Right lobe of liver (tissue), 6 donors: ENCODE results near the gene NUDT7. TPM values are rescaled to one million over a fixed set of nuclear protein-coding genes. Genes with fewer than 3 reads are reported as not detected.
A peak's percentile ranks its signal among the peaks of the same experiment; 100 is the strongest.

ENCODE experiments used
- ATAC-seq, 4 donors: fragments of 200-7000 bp; cut with Tn5 transposase; one replicate each; pipeline ENCODE4 v1.9.1; 2020; ENCODE audit warnings: mild to moderate bottlenecking in 4 of 4, moderate library complexity in 4 of 4
- DNase-seq, 3 donors: peaks; one replicate each; pipeline ENCODE4 v3.0.0-alpha.2; 2020
- H3K27ac ChIP-seq, 3 donors: fragments of 200-600 bp; one replicate each; pipeline ENCODE4 v1.8.0; 2022
- H3K27me3 ChIP-seq, 2 donors: fragments of 200-600 bp; one replicate each; pipeline ENCODE4 v1.8.0; 2022
- H3K36me3 ChIP-seq, 4 donors: fragments of 200-600 bp; sonication (generic) in 1 of 4; one replicate each; pipeline versions ENCODE4 v1.5.1 to v1.8.0; 2017 to 2022; ENCODE audit warnings: control low read depth in 1 of 4
- H3K4me1 ChIP-seq, 4 donors: fragments of 200-600 bp; sonication (generic) in 1 of 4; one replicate each; pipeline versions ENCODE4 v1.5.1 to v1.8.0; 2017 to 2022; ENCODE audit warnings: control low read depth in 1 of 4
- H3K4me3 ChIP-seq, 3 donors: fragments of 200-600 bp; one replicate each; pipeline ENCODE4 v1.8.0; 2022
- H3K9me3 ChIP-seq, 4 donors: fragments of 200-600 bp; sonication (generic) in 1 of 4; one replicate each; pipeline versions ENCODE4 v1.5.1 to v1.8.0; 2017 to 2022; ENCODE audit warnings: control low read depth in 1 of 4
- POLR2A ChIP-seq: fragments of 450-650 bp; IDR thresholded peaks from one replicate; pipeline ENCODE4 v1.6.1; 2017; ENCODE audit warnings: antibody characterized with exemption, mild to moderate bottlenecking
- WGBS: methylation state at CpG from one replicate; pipeline ENCODE4 v1.1.6; 2018; ENCODE audit warnings: low coverage, low lambda C conversion rate; ENCODE audit not compliant: insufficient coverage; ENCODE audit errors: missing lambda C conversion rate; 5-methylcytosine and 5-hydroxymethylcytosine counted together
- intact Hi-C, 2 donors: fragments of 100-400 bp; cut with DNase I; formaldehyde crosslinking; loops; one replicate each; pipeline versions ENCODE4 v1.11.2 to v1.14.1; 2022
- total RNA-seq, 6 experiments: library from RNA; depleted of rRNA in 2 of 6; stranded (reverse); fragments of >200 nt in 2 of 6; fragmentation: NEBNext Ultra II Directional in 3 of 6; extraction: Animal tissue kit (Norgen Biotek cat#: 25700) in 3 of 6; gene quantifications; one replicate each; pipeline versions ENCODE4 v1.1.0 to v1.2.4, GENCODE V29; 2016 to 2023
- TF ChIP-seq, protein P1 (sequence below), 4 donors: fragments of 200-600 bp in 3 of 4; fragments of 450-650 bp in 1 of 4; IDR thresholded peaks; one replicate each; pipeline versions ENCODE4 v1.5.1 to v1.8.0; 2016 to 2022; ENCODE audit warnings: antibody characterized with exemption in 4 of 4, mild to moderate bottlenecking in 2 of 4
- donor health status: DM: no; HTN: yes; CAD: no.
- donor health status: DM: no; HTN: no; CAD: no.
- donor health status: DM: no; HTN: no; CAD: no.
- donor health status: DM: no; HTN: yes; CAD: no.
- donor health status: DM: no; HTN: yes; CAD: no.

Gene NUDT7
- total RNA-seq, 6 experiments from 2014 or later = 24.6 to 35.0 (median 29.5) TPM

- peaks cover 0 to 20% of the 10 kb centered on the region in 2 donors for H3K27me3 ChIP-seq
- H3K9me3 ChIP-seq = no peaks in the 10 kb centered on the region
- no peak overlapping the region for H3K27ac ChIP-seq
- TF ChIP-seq, protein P1, sequence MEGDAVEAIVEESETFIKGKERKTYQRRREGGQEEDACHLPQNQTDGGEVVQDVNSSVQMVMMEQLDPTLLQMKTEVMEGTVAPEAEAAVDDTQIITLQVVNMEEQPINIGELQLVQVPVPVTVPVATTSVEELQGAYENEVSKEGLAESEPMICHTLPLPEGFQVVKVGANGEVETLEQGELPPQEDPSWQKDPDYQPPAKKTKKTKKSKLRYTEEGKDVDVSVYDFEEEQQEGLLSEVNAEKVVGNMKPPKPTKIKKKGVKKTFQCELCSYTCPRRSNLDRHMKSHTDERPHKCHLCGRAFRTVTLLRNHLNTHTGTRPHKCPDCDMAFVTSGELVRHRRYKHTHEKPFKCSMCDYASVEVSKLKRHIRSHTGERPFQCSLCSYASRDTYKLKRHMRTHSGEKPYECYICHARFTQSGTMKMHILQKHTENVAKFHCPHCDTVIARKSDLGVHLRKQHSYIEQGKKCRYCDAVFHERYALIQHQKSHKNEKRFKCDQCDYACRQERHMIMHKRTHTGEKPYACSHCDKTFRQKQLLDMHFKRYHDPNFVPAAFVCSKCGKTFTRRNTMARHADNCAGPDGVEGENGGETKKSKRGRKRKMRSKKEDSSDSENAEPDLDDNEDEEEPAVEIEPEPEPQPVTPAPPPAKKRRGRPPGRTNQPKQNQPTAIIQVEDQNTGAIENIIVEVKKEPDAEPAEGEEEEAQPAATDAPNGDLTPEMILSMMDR (IDR thresholded peaks at IDR 0.05) = peak in 2 of 4 donors; percentile 28 to 35
- TF ChIP-seq POLR2A = no peak
- H3K4me3 ChIP-seq = no peak overlapping the region
- H3K4me1 ChIP-seq = peaks cover 0 to 10% (median 0%) of the 10 kb centered on the region in 4 donors
- no peaks in the 10 kb centered on the region for H3K36me3 ChIP-seq
- intact Hi-C loops = loop anchor here in 1 of 2 donors (10.0 kb wide), 2 partner anchors 100 to 180 kb away; no protein-coding TSS in a partner anchor
- ATAC-seq = no peak
- DNase-seq = no peak
- 26% methylated on average over 3 of the region's 38 CpGs for WGBS
These were observed 62.4 kb downstream of the NUDT7 start for GRCh38 chr16:77784441-77785372.

DNA sequence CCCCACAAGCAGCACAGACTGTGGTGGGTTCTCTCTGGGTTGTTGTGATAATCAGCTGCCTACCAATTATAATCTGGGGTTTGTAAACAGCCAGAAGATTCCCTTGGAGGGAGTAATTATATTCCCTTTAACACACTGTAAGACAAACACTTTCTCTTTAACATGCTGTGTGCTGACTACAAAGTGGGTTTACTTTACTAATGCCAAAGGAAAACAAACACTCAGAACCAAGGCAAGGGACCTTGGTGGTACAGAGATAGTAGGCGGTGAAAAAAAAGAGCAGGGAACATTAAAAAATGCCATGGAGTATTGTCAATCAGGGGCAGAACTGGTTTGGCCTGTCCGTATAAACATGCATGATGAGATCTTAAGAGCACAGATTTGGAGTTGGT is 63.1 kb downstream of the NUDT7 start:
- no peak overlapping the region for H3K27ac ChIP-seq
- intact Hi-C loops = loop anchor here in 1 of 2 donors (10.0 kb wide), 2 partner anchors 101 to 179 kb away; no protein-coding TSS in a partner anchor
- H3K27me3 ChIP-seq = peaks cover 0 to 20% of the 10 kb centered on the region in 2 donors
- peaks cover 0 to 10% (median 0%) of the 10 kb centered on the region in 4 donors for H3K4me1 ChIP-seq
- ATAC-seq (no peak), DNase-seq (no peak)
- H3K4me3 ChIP-seq = no peak overlapping the region
- WGBS = 67% methylated on average over 2 of the region's 2 CpGs
- no peak for TF ChIP-seq POLR2A
- TF ChIP-seq, protein P1 (IDR thresholded peaks at IDR 0.05) = no peak
- H3K9me3 ChIP-seq = no peaks in the 10 kb centered on the region
- no peaks in the 10 kb centered on the region for H3K36me3 ChIP-seq

- TF ChIP-seq POLR2A = no peak
- TF ChIP-seq, protein P1 (IDR thresholded peaks at IDR 0.05) = no peak
- Histone ChIP-seq H3K36me3 (no peaks in the 10 kb centered on the region), H3K9me3 (no peaks in the 10 kb centered on the region), H3K4me3 (no peak overlapping the region), H3K4me1 (peaks cover 0 to 10% (median 0%) of the 10 kb centered on the region in 4 donors), H3K27ac (no peak overlapping the region), H3K27me3 (peaks cover 0 to 20% of the 10 kb centered on the region in 2 donors)
- intact Hi-C loops = loop anchor here in 1 of 2 donors (10.0 kb wide), 2 partner anchors 102 to 178 kb away; no protein-coding TSS in a partner anchor
- ATAC-seq = peak in 1 of 4 donors; percentile 28
- DNase-seq = no peak
- 44% methylated on average over 5 of the region's 5 CpGs for WGBS
These were observed 64.0 kb downstream of the NUDT7 start for GRCh38 chr16:77786186-77786847.

GRCh38 chr16:77787452-77787851 is 65.1 kb downstream of the NUDT7 start:
- Histone ChIP-seq H3K36me3 (no peaks in the 10 kb centered on the region), H3K27ac (no peak overlapping the region), H3K27me3 (peaks cover 0 to 20% of the 10 kb centered on the region in 2 donors), H3K4me1 (peaks cover 0 to 10% (median 0%) of the 10 kb centered on the region in 4 donors), H3K9me3 (no peaks in the 10 kb centered on the region), H3K4me3 (no peak overlapping the region)
- WGBS = 46% methylated on average over 2 of the region's 2 CpGs
- no peak for ATAC-seq
- intact Hi-C loops = loop anchor here in 1 of 2 donors (10.0 kb wide), 2 partner anchors 103 to 177 kb away; no protein-coding TSS in a partner anchor
- TF ChIP-seq, protein P1 (IDR thresholded peaks at IDR 0.05) = no peak
- no peak for TF ChIP-seq POLR2A
- DNase-seq = no peak
